ENCODE data around the gene DARS1.

DARS1 gene

GRCh38 chr2:135985018-135985825 is at the start of gene DARS1:
DARS1 (minus strand) TSS chr2:135985626; CDS start chr2:135985468, 158 bp downstream.
- peak; percentile 81 for DNase-seq

- no peak for DNase-seq
These were observed 49.2 kb upstream of the DARS1 start for GRCh38 chr2:136034629-136035028.

- no peak for DNase-seq
These were observed 47.5 kb upstream of the DARS1 start for GRCh38 chr2:136032817-136033535.

- DNase-seq = no peak
These were observed 46.8 kb upstream of the DARS1 start for GRCh38 chr2:136032192-136032591.

GRCh38 chr2:136031711-136032110 is 46.3 kb upstream of the DARS1 start:
- DNase-seq = no peak

GRCh38 chr2:136030406-136030805 is 45.0 kb upstream of the DARS1 start:
- DNase-seq = no peak

- no peak for DNase-seq
These were observed 43.7 kb upstream of the DARS1 start for GRCh38 chr2:136029149-136029548.

- no peak for DNase-seq
These were observed 42.6 kb upstream of the DARS1 start for GRCh38 chr2:136028001-136028400.

- DNase-seq = no peak
These were observed 41.7 kb upstream of the DARS1 start for GRCh38 chr2:136027112-136027511.

GRCh38 chr2:136025057-136025973 is 39.9 kb upstream of the DARS1 start:
- no peak for DNase-seq

- no peak for DNase-seq
These were observed 39.2 kb upstream of the DARS1 start for GRCh38 chr2:136024616-136025015.

GRCh38 chr2:136024185-136024584 is 38.8 kb upstream of the DARS1 start:
- no peak for DNase-seq

GRCh38 chr2:136023416-136023815 is 38.0 kb upstream of the DARS1 start:
- DNase-seq = no peak

- no peak for DNase-seq
These were observed 37.1 kb upstream of the DARS1 start for GRCh38 chr2:136022396-136023146.

GRCh38 chr2:136021976-136022375 is 36.5 kb upstream of the DARS1 start:
- no peak for DNase-seq

GRCh38 chr2:136021406-136021805 is 36.0 kb upstream of the DARS1 start:
- DNase-seq = no peak

GRCh38 chr2:136020831-136021230 is 35.4 kb upstream of the DARS1 start:
- DNase-seq = no peak

- DNase-seq = no peak
These were observed 34.4 kb upstream of the DARS1 start for GRCh38 chr2:136019825-136020224.

- DNase-seq = no peak
These were observed 33.9 kb upstream of the DARS1 start for GRCh38 chr2:136019306-136019705.

GRCh38 chr2:136017786-136018185 is 32.4 kb upstream of the DARS1 start:
- no peak for DNase-seq

- no peak for DNase-seq
These were observed 31.4 kb upstream of the DARS1 start for GRCh38 chr2:136016836-136017235.

GRCh38 chr2:136016427-136016826 is 31.0 kb upstream of the DARS1 start:
- no peak for DNase-seq

All from stimulated activated naive CD4-positive, alpha-beta T cell treated with Interleukin-2 at 50 U/mL for 16 hours (primary cell).